GM23338 (cell line): ENCODE results near the gene LRRFIP1.

Experiments
- CREB1 ChIP-seq: fragments of 250-450 bp; sonication (Bioruptor Pico); IDR thresholded peaks from 2 replicates; pipeline ENCODE4 v1.5.0; 2020; ENCODE audit warnings: low read depth, mild to moderate bottlenecking, moderate library complexity
- EZH2 ChIP-seq: fragments of 200-600 bp; sonication (generic); IDR thresholded peaks from one replicate; pipeline ENCODE4 v1.8.0; 2017; ENCODE audit warnings: antibody characterized with exemption, mild to moderate bottlenecking, low read depth; ENCODE audit not compliant: unreplicated experiment
- EZH2phosphoT487 ChIP-seq: fragments of 200-600 bp; sonication (generic); IDR thresholded peaks from one replicate; pipeline ENCODE4 v1.8.1; 2018; ENCODE audit warnings: antibody characterized with exemption; ENCODE audit not compliant: unreplicated experiment
- POLR2AphosphoS5 ChIP-seq: IDR thresholded peaks from 2 replicates; pipeline ENCODE4 v1.6.1; 2016; ENCODE audit warnings: antibody characterized with exemption, low read depth
- STAT1 ChIP-seq: IDR thresholded peaks from one replicate; pipeline ENCODE4 v1.6.1; 2016; ENCODE audit warnings: antibody characterized with exemption; ENCODE audit not compliant: unreplicated experiment
- ZNF331 ChIP-seq: fragments of 250-450 bp; sonication (Bioruptor Pico); IDR thresholded peaks from 2 replicates; pipeline ENCODE4 v1.5.0; 2020; ENCODE audit warnings: low read depth, mild to moderate bottlenecking, moderate library complexity
- TF ChIP-seq, protein P1 (sequence below), 2 experiments: fragments of 200-600 bp in 1 of 2; sonication (generic) in 1 of 2; conservative IDR thresholded peaks; 2 replicates each; pipeline versions ENCODE4 v1.5.1 to v1.6.1; 2016 to 2017; ENCODE audit warnings: antibody characterized with exemption in 2 of 2, low read depth in 2 of 2, mild to moderate bottlenecking in 2 of 2, moderate library complexity in 1 of 2
- TF ChIP-seq, protein P2 (sequence below): IDR thresholded peaks from one replicate; pipeline ENCODE4 v1.6.1; 2018; ENCODE audit warnings: antibody characterized with exemption; ENCODE audit not compliant: unreplicated experiment
- TF ChIP-seq, protein P3 (sequence below): IDR thresholded peaks from 2 replicates; pipeline ENCODE4 v1.6.1; 2016; ENCODE audit warnings: antibody characterized with exemption

- no peak for TF ChIP-seq ZNF331 (CRISPR knock-in tag)
- TF ChIP-seq EZH2phosphoT487, result no peak
- TF ChIP-seq STAT1, result no peak
- TF ChIP-seq, protein P1, sequence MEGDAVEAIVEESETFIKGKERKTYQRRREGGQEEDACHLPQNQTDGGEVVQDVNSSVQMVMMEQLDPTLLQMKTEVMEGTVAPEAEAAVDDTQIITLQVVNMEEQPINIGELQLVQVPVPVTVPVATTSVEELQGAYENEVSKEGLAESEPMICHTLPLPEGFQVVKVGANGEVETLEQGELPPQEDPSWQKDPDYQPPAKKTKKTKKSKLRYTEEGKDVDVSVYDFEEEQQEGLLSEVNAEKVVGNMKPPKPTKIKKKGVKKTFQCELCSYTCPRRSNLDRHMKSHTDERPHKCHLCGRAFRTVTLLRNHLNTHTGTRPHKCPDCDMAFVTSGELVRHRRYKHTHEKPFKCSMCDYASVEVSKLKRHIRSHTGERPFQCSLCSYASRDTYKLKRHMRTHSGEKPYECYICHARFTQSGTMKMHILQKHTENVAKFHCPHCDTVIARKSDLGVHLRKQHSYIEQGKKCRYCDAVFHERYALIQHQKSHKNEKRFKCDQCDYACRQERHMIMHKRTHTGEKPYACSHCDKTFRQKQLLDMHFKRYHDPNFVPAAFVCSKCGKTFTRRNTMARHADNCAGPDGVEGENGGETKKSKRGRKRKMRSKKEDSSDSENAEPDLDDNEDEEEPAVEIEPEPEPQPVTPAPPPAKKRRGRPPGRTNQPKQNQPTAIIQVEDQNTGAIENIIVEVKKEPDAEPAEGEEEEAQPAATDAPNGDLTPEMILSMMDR (conservative IDR thresholded peaks at IDR 0.05; ENCODE audit: low read depth in 2 of 2), result no peak
- TF ChIP-seq POLR2AphosphoS5, result no peak
- TF ChIP-seq CREB1, result no peak
- no peak for TF ChIP-seq EZH2
- TF ChIP-seq, protein P2, sequence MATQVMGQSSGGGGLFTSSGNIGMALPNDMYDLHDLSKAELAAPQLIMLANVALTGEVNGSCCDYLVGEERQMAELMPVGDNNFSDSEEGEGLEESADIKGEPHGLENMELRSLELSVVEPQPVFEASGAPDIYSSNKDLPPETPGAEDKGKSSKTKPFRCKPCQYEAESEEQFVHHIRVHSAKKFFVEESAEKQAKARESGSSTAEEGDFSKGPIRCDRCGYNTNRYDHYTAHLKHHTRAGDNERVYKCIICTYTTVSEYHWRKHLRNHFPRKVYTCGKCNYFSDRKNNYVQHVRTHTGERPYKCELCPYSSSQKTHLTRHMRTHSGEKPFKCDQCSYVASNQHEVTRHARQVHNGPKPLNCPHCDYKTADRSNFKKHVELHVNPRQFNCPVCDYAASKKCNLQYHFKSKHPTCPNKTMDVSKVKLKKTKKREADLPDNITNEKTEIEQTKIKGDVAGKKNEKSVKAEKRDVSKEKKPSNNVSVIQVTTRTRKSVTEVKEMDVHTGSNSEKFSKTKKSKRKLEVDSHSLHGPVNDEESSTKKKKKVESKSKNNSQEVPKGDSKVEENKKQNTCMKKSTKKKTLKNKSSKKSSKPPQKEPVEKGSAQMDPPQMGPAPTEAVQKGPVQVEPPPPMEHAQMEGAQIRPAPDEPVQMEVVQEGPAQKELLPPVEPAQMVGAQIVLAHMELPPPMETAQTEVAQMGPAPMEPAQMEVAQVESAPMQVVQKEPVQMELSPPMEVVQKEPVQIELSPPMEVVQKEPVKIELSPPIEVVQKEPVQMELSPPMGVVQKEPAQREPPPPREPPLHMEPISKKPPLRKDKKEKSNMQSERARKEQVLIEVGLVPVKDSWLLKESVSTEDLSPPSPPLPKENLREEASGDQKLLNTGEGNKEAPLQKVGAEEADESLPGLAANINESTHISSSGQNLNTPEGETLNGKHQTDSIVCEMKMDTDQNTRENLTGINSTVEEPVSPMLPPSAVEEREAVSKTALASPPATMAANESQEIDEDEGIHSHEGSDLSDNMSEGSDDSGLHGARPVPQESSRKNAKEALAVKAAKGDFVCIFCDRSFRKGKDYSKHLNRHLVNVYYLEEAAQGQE, result no peak
- TF ChIP-seq, protein P3, sequence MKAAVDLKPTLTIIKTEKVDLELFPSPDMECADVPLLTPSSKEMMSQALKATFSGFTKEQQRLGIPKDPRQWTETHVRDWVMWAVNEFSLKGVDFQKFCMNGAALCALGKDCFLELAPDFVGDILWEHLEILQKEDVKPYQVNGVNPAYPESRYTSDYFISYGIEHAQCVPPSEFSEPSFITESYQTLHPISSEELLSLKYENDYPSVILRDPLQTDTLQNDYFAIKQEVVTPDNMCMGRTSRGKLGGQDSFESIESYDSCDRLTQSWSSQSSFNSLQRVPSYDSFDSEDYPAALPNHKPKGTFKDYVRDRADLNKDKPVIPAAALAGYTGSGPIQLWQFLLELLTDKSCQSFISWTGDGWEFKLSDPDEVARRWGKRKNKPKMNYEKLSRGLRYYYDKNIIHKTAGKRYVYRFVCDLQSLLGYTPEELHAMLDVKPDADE, result no peak
Observed at GRCh38 chr2:237671466-237672138, 44.2 kb downstream of the LRRFIP1 start.
